ENCODE data around the gene SPATA2L.

DNA sequence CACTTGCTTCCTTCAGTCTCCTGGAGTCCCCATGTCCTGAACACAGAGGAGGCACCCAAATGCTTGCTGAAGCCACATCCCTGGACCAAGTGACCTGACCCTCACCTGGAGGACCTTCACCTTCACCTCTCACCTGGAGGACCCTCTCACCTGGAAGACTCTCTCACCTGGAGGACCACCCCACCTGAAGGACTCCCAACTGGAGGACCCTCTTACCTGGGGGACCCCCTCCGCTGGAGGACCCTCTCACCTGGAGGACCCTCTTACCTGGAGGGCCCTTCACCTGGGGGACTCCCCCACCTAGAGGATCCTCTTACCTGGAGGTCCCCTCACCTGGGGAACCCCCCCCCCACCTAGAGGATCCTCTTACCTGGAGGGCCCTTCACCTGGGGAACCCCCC, 15.6 kb downstream of the SPATA2L start:
- TF ChIP-seq EZH2phosphoT487 (conservative IDR thresholded peaks at IDR 0.05; ENCODE audit: low read length), result no peak
- TF ChIP-seq, protein P1, sequence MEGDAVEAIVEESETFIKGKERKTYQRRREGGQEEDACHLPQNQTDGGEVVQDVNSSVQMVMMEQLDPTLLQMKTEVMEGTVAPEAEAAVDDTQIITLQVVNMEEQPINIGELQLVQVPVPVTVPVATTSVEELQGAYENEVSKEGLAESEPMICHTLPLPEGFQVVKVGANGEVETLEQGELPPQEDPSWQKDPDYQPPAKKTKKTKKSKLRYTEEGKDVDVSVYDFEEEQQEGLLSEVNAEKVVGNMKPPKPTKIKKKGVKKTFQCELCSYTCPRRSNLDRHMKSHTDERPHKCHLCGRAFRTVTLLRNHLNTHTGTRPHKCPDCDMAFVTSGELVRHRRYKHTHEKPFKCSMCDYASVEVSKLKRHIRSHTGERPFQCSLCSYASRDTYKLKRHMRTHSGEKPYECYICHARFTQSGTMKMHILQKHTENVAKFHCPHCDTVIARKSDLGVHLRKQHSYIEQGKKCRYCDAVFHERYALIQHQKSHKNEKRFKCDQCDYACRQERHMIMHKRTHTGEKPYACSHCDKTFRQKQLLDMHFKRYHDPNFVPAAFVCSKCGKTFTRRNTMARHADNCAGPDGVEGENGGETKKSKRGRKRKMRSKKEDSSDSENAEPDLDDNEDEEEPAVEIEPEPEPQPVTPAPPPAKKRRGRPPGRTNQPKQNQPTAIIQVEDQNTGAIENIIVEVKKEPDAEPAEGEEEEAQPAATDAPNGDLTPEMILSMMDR (IDR thresholded peaks at IDR 0.05; ENCODE audit: insufficient read depth, low read length, poor library complexity, severe bottlenecking), result no peak
